PC-3 (cell line): ENCODE measurements around the gene MTM1. TPM values are rescaled to one million over a fixed set of nuclear protein-coding genes. Genes with fewer than 3 reads are reported as not detected.

Source experiments
- ATAC-seq: fragments of 200-7000 bp; cut with Tn5 transposase; 2 replicates; pipeline ENCODE4 v1.9.1; 2020; ENCODE audit warnings: mild to moderate bottlenecking, moderate library complexity
- BruUV-seq: library from RNA; stranded (reverse); fragments of 400-500 nt; replicated peaks from 2 replicates; lab custom pipeline; 2021; lab: Mats Ljungman, UMichigan
- CTCF ChIA-PET: fragments of 300-600 bp; sonication (Branson Sonifier 250); formaldehyde crosslinking; loops from one replicate; lab custom pipeline; 2022; ENCODE audit warnings: antibody characterized with exemption; lab: Charles Lee
- POLR2A ChIA-PET: fragments of 300-600 bp; sonication (Branson Sonifier 250); formaldehyde crosslinking; loops from one replicate; lab custom pipeline; 2022; ENCODE audit warnings: antibody characterized with exemption; ENCODE audit not compliant: unreplicated experiment; lab: Charles Lee
- DNase-seq: peaks from one replicate; pipeline ENCODE4 v3.0.0-alpha.2; 2015
- H2AFZ ChIP-seq: fragments of 300-600 bp; sonication (generic); 2 replicates; pipeline ENCODE4 v1.6.0; 2016; ENCODE audit warnings: antibody characterized with exemption, low read length
- H3F3A ChIP-seq: fragments of 300-600 bp; sonication (generic); one replicate; pipeline ENCODE4 v1.6.0; 2017; ENCODE audit warnings: antibody characterized with exemption, low read length, control low read depth, mild to moderate bottlenecking; ENCODE audit not compliant: unreplicated experiment
- H3K27ac ChIP-seq: fragments of 300-600 bp; sonication (generic); 2 replicates; pipeline ENCODE4 v1.5.1; 2016; ENCODE audit warnings: mild to moderate bottlenecking, low read length
- H3K27me3 ChIP-seq: fragments of 300-600 bp; sonication (generic); 2 replicates; pipeline ENCODE4 v1.6.1; 2016; ENCODE audit warnings: low read length, mixed read lengths
- H3K36me3 ChIP-seq: fragments of 300-600 bp; sonication (generic); 2 replicates; pipeline ENCODE4 v1.6.1; 2016; ENCODE audit warnings: low read depth, mixed run types, low read length, mixed read lengths
- H3K4me1 ChIP-seq: fragments of 300-600 bp; sonication (generic); 2 replicates; pipeline ENCODE4 v1.5.1; 2016; ENCODE audit warnings: low read length; ENCODE audit not compliant: insufficient read depth
- H3K4me2 ChIP-seq: fragments of 300-600 bp; sonication (generic); 2 replicates; pipeline ENCODE4 v1.6.0; 2016; ENCODE audit warnings: low read length
- H3K4me3 ChIP-seq: fragments of 300-600 bp; sonication (generic); 2 replicates; pipeline ENCODE4 v1.5.1; 2016; ENCODE audit warnings: mild to moderate bottlenecking, low read length, mixed read lengths
- H3K79me2 ChIP-seq: fragments of 300-600 bp; sonication (generic); 2 replicates; pipeline ENCODE4 v1.6.1; 2017; ENCODE audit warnings: low read length, mixed read lengths
- H3K9ac ChIP-seq: fragments of 300-600 bp; sonication (generic); 2 replicates; pipeline ENCODE4 v1.6.0; 2016; ENCODE audit warnings: mild to moderate bottlenecking, low read length
- H3K9me2 ChIP-seq: fragments of 300-600 bp; sonication (generic); replicated peaks from 2 replicates; pipeline ENCODE4 v1.6.1; 2016; ENCODE audit warnings: mixed run types, low read length, mixed read lengths
- H3K9me3 ChIP-seq: fragments of 300-600 bp; sonication (generic); 2 replicates; pipeline ENCODE4 v1.6.1; 2016; ENCODE audit warnings: low read length, mixed read lengths
- H4K20me1 ChIP-seq: fragments of 300-600 bp; sonication (generic); 2 replicates; pipeline ENCODE4 v1.6.1; 2016; ENCODE audit warnings: low read length, mixed read lengths
- CTCF ChIP-seq: fragments of 300-600 bp; sonication (generic); conservative IDR thresholded peaks from 2 replicates; pipeline ENCODE4 v1.5.1; 2017; ENCODE audit warnings: antibody characterized with exemption, low read depth, mild to moderate bottlenecking, low read length
- EZH2 ChIP-seq: fragments of 300-600 bp; sonication (generic); IDR thresholded peaks from one replicate; pipeline ENCODE4 v1.6.1; 2017; ENCODE audit warnings: antibody characterized with exemption, mild to moderate bottlenecking, low read length; ENCODE audit not compliant: unreplicated experiment
- EZH2phosphoT487 ChIP-seq: fragments of 300-600 bp; sonication (generic); IDR thresholded peaks from 2 replicates; pipeline ENCODE4 v1.6.1; 2018; ENCODE audit warnings: mild to moderate bottlenecking, antibody characterized with exemption, low read length, borderline replicate concordance
- intact Hi-C: fragments of 100-400 bp; cut with micrococcal nuclease; formaldehyde crosslinking; loops from 2 replicates; pipeline ENCODE4 v1.9.0; 2023
- total RNA-seq: library from RNA; depleted of rRNA; stranded (reverse); fragments of >200 nt; gene quantifications from 2 replicates; pipeline ENCODE4 v1.2.3, GENCODE V29; 2014

Gene MTM1
- total RNA-seq, 1 experiment from 2014 or later: 13.7 TPM

GRCh38 chrX:150533863-150534262, 34.6 kb upstream of the MTM1 start:
- H4K20me1 ChIP-seq: no peaks in the 10 kb centered on the region
- BruUV-seq: no TSS peak
- no peak overlapping the region for H3K9ac ChIP-seq
- H3K27ac ChIP-seq: no peak overlapping the region
- no peaks in the 10 kb centered on the region for H3K36me3 ChIP-seq
- no peak overlapping the region for H3K4me3 ChIP-seq
- H3K4me1 ChIP-seq: no peaks in the 10 kb centered on the region
- no peak overlapping the region for H2AFZ ChIP-seq
- H3K79me2 ChIP-seq: no peaks in the 10 kb centered on the region
- intact Hi-C loops: no loop called here
- TF ChIP-seq EZH2phosphoT487: no peak
- TF ChIP-seq EZH2: no peak
- no peak for TF ChIP-seq CTCF
- no peaks in the 10 kb centered on the region for H3K9me2 ChIP-seq
- POLR2A ChIA-PET: no interaction called here
- no peak for ATAC-seq
- peak; percentile 33 for DNase-seq
- H3F3A ChIP-seq: no peaks in the 10 kb centered on the region
- no peak overlapping the region for H3K4me2 ChIP-seq
- H3K9me3 ChIP-seq: no peaks in the 10 kb centered on the region
- CTCF ChIA-PET: no interaction called here
- no peaks in the 10 kb centered on the region for H3K27me3 ChIP-seq

- TF ChIP-seq CTCF (peak; percentile 42), EZH2 (no peak), EZH2phosphoT487 (no peak)
- CTCF ChIA-PET: no interaction called here
- no peak overlapping the region for H2AFZ ChIP-seq
- H3K4me2 ChIP-seq: no peak overlapping the region
- no peak overlapping the region for H3K4me3 ChIP-seq
- no peak overlapping the region for H3K9ac ChIP-seq
- no peaks in the 10 kb centered on the region for H3K79me2 ChIP-seq
- H3F3A ChIP-seq: no peaks in the 10 kb centered on the region
- DNase-seq: no peak
- POLR2A ChIA-PET: no interaction called here
- no TSS peak for BruUV-seq
- no peaks in the 10 kb centered on the region for H3K4me1 ChIP-seq
- H3K9me2 ChIP-seq: no peaks in the 10 kb centered on the region
- no peak overlapping the region for H3K27ac ChIP-seq
- intact Hi-C loops: no loop called here
- no peaks in the 10 kb centered on the region for H3K9me3 ChIP-seq
- H4K20me1 ChIP-seq: no peaks in the 10 kb centered on the region
- H3K36me3 ChIP-seq: no peaks in the 10 kb centered on the region
- ATAC-seq: peak; percentile 29; the same call in 1 of the 2 replicates
- no peaks in the 10 kb centered on the region for H3K27me3 ChIP-seq
Observed at GRCh38 chrX:150536455-150537116, 31.8 kb upstream of the MTM1 start.

GRCh38 chrX:150537851-150538250, 30.6 kb upstream of the MTM1 start:
- H3K4me3 ChIP-seq: no peak overlapping the region
- intact Hi-C loops: no loop called here
- no peaks in the 10 kb centered on the region for H3K36me3 ChIP-seq
- no peaks in the 10 kb centered on the region for H4K20me1 ChIP-seq
- H3K4me2 ChIP-seq: no peak overlapping the region
- CTCF ChIA-PET: no interaction called here
- H3K9me2 ChIP-seq: no peaks in the 10 kb centered on the region
- no peak overlapping the region for H2AFZ ChIP-seq
- TF ChIP-seq EZH2phosphoT487 (no peak), EZH2 (no peak), CTCF (no peak)
- no peak for DNase-seq
- no peak overlapping the region for H3K27ac ChIP-seq
- H3K27me3 ChIP-seq: no peaks in the 10 kb centered on the region
- no peak for ATAC-seq
- POLR2A ChIA-PET: no interaction called here
- H3F3A ChIP-seq: no peaks in the 10 kb centered on the region
- no TSS peak for BruUV-seq
- H3K79me2 ChIP-seq: no peaks in the 10 kb centered on the region
- no peaks in the 10 kb centered on the region for H3K9me3 ChIP-seq
- H3K4me1 ChIP-seq: no peaks in the 10 kb centered on the region
- no peak overlapping the region for H3K9ac ChIP-seq
